ENCODE measurements around the gene CCDC107. TPM values are rescaled to one million over a fixed set of nuclear protein-coding genes. Genes with fewer than 3 reads are reported as not detected.
"Not testable (repeated sequence)": the region's sequence is repeated elsewhere in the genome, so short reads cannot be mapped to it uniquely, and the experiment has no call there.

Gene CCDC107, protein sequence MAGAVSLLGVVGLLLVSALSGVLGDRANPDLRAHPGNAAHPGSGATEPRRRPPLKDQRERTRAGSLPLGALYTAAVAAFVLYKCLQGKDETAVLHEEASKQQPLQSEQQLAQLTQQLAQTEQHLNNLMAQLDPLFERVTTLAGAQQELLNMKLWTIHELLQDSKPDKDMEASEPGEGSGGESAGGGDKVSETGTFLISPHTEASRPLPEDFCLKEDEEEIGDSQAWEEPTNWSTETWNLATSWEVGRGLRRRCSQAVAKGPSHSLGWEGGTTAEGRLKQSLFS
- total RNA-seq (2014; rRNA removed): 11.1 and 13.3 TPM in 2 replicates
- polyA plus RNA-seq (2012): 36.5 TPM

DNA sequence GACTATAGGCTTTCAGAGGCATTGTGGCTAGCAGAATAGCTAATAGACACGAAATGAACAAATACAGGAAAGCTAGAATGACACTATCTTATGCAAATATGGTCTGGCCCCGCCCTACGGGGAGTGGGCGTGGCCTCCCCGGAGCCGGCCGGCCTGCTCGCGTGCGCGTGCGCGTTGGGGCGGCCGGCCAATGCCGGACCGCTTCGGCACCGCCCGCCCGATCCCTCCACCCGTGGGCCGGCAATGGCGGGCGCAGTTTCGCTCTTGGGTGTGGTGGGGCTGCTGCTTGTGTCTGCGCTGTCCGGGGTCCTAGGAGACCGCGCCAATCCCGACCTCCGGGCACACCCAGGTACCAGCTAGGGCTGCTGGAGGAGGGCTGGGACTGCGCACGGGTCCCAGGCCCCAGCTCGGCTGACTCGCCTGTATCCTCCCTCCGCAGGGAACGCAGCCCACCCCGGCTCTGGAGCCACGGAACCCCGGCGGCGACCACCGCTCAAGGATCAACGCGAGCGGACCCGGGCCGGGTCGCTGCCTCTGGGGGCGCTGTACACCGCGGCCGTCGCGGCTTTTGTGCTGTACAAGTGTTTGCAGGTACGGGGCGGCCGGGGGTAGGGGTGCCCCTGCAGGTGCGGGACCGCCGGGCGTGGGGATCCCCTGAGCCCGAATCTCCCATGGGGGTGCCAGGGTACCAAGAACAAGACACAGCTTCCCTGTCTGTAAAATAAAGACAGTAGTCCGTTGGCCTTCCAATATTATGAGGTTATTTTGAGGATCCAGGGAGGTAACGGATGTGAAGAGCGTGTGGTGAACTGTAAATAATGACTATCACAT lies at the start of gene CCDC107:
Gene CCDC107, plus strand, starts transcription at position 156 of the 831 bp plus-strand sequence. Its CDS starts 88 bp downstream, at position 244.
- DNase-seq (ENCODE audit: low read depth): peak; percentile 78

DNA sequence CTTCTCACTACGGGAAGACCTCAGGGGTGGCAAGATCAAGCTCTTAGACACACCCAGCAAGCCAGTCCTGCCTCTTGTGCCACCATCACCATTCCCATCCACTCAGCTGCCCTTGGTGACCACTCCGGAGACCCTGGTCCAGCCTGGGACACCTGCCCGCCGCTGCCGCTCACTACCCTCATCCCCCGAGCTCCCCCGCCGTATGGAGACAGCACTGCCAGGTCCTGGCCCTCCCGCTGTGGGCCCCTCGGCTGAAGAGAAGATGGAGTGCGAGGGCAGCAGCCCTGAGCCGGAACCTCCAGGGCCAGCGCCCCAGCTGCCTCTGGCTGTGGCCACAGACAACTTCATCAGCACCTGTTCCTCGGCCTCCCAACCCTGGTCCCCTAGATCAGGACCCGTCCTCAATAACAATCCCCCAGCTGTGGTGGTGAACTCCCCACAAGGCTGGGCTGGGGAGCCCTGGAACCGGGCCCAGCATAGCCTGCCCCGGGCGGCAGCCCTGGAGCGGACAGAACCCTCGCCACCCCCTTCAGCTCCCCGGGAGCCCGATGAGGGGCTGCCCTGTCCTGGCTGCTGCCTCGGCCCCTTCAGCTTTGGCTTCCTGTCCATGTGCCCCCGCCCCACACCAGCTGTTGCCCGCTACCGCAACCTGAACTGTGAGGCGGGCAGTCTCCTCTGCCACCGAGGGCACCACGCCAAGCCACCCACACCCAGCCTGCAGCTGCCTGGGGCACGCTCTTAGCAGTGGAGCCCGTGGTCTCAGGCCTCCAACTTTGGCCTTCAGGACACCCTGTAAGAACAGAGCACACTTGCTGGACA lies 48.9 kb upstream of the CCDC107 start:
- peak; percentile 93 for DNase-seq (ENCODE audit: low read depth)

GRCh38 chr9:35609820-35610163 lies 48.3 kb upstream of the CCDC107 start:
- DNase-seq (ENCODE audit: low read depth): no peak

DNA sequence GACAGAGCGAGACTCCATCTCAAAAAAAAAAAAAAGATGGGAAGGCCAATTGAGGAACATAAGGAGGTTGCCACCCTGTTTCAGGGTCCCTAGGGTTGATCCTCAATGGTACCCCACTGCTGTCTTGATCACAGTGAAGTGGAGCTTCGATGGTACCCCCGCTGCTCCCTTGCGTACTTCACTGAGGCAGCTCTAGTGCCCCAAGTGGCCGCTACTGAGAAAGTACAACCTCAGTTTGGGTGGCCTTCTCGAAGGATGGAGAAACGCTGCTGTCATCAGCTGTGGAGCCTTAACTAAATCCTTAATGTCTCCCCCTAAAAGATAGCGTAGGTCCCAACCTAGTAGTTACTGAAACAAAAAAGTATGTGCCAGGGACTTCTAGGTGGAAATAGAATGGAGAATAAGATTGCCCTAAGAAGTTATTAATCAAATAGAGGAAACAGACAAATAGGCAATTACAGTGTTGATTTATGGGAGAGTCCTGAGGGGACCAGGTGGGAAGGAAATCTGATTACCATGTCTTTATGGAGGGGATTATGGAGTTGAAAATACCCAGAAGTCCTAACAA lies 46.8 kb upstream of the CCDC107 start:
- DNase-seq (ENCODE audit: low read depth): peak; percentile 32

- DNase-seq (ENCODE audit: low read depth): not testable (repeated sequence)
These were observed 46.0 kb upstream of the CCDC107 start for GRCh38 chr9:35612066-35612465.

DNA sequence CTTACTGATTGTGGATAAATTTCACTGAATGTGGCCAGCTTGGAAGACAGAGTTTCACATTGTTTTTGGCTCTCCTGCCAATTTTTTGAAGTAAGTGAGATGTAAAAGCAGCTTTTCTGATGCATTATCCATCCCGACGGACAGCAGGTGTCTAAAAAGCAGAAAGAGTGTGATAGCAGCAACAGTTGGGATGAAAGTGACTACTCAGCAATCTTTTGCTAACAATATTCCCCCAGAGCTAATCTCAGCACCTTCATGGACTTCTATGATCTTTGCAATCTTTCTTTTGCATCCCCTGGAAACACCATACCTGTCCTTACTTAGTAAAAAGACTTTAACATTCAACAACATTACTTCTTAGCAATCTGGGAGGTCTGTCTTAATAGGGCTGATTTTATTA lies 45.2 kb upstream of the CCDC107 start:
- no peak for DNase-seq (ENCODE audit: low read depth)

GRCh38 chr9:35615981-35616680 lies 42.0 kb upstream of the CCDC107 start:
- DNase-seq (ENCODE audit: low read depth): no peak

GRCh38 chr9:35616681-35617459 lies 41.2 kb upstream of the CCDC107 start:
- DNase-seq (ENCODE audit: low read depth): no peak

DNA sequence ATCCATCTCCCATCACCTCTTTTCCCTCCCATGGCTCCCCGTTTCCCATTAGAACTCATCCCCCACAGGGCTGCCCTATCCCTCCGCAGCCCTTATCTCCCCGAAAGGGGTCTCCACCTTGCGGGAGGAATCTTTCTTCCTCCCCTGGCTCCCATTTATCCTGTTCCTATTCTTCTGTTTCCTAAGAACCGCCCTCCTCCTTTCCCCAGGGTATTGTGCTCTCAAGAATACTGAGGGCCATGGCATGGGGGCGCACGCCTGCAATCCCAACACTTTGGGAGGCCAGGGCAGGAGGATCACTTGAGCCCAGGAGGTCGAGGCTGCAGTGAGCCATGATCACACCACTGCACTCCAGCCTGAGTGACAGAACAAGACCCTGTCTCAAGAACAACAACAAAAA lies 40.5 kb upstream of the CCDC107 start:
- DNase-seq (ENCODE audit: low read depth): no peak

GRCh38 chr9:35618325-35618727 lies 39.8 kb upstream of the CCDC107 start, which contains the start of gene CD72:
Gene CD72, minus strand, starts transcription at chr9:35618413. Its CDS starts 110 bp downstream, at chr9:35618303.
- no peak for DNase-seq (ENCODE audit: low read depth)

DNA sequence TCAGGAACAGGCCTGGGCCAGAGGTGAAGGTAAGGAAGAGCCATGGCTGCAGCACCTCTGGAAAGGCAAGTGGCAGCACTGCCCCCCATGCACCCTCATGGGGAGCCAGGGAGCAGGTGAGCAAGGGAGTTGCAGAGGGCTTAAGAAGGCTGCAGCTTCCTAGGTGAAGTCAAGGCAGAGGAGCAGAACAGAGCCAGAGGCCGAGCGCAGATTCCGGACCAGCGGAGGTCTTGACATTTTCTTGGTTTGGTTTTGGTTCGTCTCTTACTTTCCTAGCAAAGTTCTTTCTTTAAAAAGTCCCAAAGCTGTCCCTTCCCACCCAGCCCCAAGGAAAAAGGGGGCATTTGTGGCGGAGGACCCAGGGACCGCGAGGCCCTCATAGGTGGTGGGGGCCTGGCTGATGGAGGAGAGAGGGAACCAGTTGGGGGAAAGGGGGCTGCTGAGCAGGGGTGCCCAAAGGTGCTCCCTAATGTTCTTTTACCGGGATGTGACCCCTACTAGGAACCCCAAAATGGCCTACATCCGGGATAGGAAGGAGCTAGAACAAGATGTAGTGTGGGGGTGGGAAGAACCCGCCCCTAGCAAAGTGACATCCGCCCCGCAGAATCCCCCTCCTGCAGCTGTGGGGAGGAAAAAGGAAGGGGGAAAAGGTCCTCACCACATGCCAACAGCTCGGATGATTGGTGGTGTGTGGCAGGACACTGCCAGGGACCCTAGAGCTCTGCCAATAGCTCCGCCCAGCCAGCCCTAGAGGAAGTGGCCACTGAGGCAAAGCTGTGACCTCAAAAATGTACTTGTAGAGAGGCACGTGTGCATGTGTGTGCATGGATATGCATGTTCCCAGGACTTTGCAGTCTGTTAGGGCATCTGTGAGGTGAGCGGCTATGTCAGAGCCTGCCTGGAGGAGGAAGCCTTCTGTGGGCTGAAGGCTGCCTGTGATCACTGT lies 39.0 kb upstream of the CCDC107 start:
- peak; percentile 40 for DNase-seq (ENCODE audit: low read depth)

GRCh38 chr9:35619800-35620158 lies 38.3 kb upstream of the CCDC107 start:
- peak; percentile 41 for DNase-seq (ENCODE audit: low read depth)

DNA sequence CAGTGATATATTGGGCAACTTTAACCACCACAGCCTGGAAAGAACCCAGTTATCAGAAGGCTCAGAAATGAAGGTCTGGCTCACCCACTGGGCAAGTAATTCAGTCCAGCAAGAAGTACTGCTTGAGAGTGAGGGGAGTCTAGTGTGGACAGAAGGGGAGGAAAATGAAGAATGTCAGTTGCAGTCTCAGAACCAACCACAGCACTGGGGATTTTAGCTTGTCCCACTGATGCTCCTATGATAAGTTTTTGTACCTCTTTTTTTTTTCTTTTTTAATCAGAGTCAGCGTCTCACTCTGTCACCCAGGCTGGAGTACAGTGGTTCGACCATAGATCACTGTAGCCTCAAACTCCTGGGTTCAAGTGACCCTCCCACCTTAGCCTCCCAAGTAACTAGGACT lies 30.5 kb upstream of the CCDC107 start:
- no peak for DNase-seq (ENCODE audit: low read depth)

GRCh38 chr9:35628389-35628991 lies 29.6 kb upstream of the CCDC107 start:
- no peak for DNase-seq (ENCODE audit: low read depth)

DNA sequence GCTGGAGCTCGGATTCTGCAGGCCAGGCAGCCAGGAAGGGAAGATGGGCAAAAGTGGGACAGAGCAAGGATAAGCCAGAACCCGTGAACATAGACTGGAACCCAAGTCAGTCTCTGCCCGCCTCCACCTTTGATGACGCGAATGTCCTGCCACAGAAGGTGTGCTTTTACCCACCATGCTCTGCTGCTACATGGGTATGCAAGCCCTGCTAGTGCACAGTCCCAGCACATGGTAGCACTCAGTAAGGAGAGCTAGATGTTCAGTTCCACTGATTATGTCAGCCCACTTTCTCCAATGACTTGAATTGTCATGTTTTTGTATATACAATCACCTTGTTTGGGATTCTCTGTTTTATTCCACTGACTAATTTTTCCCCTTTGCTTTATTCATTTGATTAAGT lies 28.5 kb upstream of the CCDC107 start:
- no peak for DNase-seq (ENCODE audit: low read depth)

DNA sequence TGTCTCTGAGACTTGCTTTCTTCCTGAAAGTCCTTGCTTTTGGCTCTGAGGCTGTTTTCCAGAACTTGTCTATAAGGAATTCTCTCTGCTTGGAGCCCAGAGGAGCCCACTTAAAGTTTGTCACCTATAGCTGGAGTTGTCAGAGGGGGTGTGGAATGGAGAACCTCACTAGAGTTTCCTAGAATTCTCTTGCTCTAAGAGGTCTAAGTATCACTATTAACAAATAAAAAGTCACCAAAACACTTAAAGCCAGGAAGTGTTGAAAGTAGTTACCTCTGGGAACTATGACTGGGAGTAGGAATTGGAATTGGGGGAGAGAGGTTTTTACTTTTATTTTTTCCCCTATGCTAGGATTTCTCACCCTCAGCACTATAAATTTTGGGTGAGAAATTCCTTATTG lies 22.4 kb upstream of the CCDC107 start:
- no peak for DNase-seq (ENCODE audit: low read depth)

GRCh38 chr9:35636135-35636876 lies 21.8 kb upstream of the CCDC107 start:
- DNase-seq (ENCODE audit: low read depth): no peak

DNA sequence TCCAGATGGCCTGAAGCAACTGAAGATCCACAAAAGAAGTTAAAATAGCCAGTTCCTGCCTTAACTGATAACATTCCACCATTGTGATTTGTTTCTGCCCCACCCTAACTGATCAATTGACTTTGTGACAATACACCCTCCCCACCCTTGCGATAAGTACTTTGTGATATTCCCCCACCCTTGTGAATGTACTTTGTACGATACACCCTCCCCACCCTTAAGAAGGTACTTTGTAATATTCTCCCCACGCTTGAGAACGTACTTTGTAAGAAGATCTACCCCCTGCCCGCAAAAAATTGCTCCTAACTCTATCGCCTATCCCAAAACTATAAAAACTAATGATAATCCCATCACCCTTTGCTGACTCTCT lies 21.2 kb upstream of the CCDC107 start:
- DNase-seq (ENCODE audit: low read depth): not testable (repeated sequence)
